ENCODE results near the gene COL12A1. TPM values are rescaled to one million over a fixed set of nuclear protein-coding genes. Genes with fewer than 3 reads are reported as not detected.

Gene COL12A1
- total RNA-seq, 6 experiments from 2014 or later: 1.1 to 4.4 (median 3.0) TPM

DNA sequence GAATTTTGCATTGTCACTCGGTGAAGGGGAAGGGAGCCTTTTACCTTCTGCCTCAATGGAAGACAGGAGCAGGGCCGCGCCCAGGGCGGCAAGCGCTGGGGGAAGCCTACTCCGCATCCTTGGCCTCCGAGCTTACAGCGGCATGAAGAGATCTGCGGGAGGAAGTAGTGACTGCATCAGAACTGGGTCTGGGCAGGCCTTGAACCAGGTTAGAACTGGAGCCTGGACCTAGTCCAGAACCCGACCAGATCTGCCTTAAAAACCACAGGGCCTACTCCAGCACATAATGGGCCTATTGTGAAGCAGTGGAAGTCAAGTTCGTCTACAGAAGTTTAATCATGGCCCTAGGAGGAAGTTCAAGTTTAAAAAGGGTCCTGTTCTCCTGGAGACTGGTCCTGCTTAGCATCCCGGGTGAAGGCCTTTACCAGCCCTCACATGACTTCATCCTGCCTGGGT is 3.1 kb downstream of the COL12A1 start:
- intact Hi-C loops (cut with DNase I): no loop called here
- no peak for DNase-seq

DNA sequence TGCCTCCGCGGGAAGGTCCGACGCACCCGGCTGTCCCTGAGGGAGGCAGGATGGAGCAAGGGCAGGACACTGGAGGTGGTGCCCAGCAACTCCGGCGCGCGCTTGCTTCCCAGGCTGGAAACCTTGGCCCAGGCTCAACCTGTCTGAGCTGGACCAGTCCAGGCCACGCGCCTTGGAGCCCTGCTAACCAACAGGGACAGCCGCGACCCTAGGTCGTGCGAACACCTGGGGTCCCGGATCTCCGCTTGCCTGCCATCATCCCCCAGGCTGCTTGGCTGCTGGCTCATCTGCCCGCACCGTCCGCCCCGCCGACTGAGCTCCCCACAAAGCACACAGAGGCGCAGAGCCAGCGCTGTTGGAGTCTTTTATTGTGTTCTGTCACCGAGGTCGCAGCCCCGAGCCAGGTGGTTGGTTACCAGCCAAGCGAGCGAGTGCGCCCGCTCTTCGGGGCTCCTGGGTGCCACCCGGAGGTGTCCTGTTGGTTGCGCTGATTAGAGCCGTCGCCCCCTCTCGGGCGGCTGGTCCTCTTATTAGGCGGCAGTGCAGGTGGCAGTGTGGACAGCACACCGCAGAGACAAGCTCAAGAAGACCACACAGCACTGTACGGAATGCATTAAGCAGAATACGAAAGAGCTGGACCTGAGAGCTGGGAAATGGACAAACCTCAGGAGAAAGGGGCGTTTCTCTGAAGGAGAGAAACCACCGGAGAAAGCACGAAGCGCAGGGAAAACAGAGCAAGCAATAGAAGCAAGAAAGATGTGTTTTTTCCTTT is 3.8 kb downstream of the COL12A1 start:
- WGBS (ENCODE audit: insufficient coverage, low coverage, low lambda C conversion rate, missing lambda C conversion rate): 4% methylated on average over 16 of the region's 46 CpGs

More for the DNA sequence above, 3.1 kb downstream of the COL12A1 start:
- Histone ChIP-seq H3K9me3 (no peaks in the 10 kb centered on the region), H3K4me3 (no peak overlapping the region), H3K4me1 (peaks cover 0 to 30% (median 3%) of the 10 kb centered on the region in 4 donors), H3K36me3 (no peaks in the 10 kb centered on the region), H3K27ac (no peak overlapping the region), H3K27me3 (peaks cover 7 to 44% of the 10 kb centered on the region in 2 donors)
- TF ChIP-seq POLR2A (IDR thresholded peaks at IDR 0.05): no peak
- TF ChIP-seq, protein P1, sequence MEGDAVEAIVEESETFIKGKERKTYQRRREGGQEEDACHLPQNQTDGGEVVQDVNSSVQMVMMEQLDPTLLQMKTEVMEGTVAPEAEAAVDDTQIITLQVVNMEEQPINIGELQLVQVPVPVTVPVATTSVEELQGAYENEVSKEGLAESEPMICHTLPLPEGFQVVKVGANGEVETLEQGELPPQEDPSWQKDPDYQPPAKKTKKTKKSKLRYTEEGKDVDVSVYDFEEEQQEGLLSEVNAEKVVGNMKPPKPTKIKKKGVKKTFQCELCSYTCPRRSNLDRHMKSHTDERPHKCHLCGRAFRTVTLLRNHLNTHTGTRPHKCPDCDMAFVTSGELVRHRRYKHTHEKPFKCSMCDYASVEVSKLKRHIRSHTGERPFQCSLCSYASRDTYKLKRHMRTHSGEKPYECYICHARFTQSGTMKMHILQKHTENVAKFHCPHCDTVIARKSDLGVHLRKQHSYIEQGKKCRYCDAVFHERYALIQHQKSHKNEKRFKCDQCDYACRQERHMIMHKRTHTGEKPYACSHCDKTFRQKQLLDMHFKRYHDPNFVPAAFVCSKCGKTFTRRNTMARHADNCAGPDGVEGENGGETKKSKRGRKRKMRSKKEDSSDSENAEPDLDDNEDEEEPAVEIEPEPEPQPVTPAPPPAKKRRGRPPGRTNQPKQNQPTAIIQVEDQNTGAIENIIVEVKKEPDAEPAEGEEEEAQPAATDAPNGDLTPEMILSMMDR (IDR thresholded peaks at IDR 0.05): no peak
- no peak for ATAC-seq
- WGBS (ENCODE audit: insufficient coverage, low coverage, low lambda C conversion rate, missing lambda C conversion rate): 19% methylated on average over 10 of the region's 12 CpGs

DNA sequence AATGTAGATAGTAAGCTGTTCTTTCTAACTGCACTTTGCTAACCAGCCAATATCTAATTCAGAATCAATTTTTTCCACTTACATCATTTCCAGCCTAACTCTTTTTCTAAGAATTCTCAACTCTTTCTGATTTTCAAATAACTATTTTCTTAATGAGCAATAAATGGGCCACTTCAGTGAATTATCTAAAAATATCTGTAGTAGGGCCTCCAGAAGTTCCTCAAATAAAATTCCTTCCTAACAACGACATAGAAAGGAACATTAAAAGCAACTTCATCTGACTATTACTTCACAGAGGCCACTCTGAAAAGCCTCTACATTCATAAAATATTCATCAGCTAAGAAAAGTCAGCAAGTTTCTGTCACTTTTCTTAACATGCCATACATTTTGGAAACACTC is 4.8 kb downstream of the COL12A1 start:
- no peak overlapping the region for H3K4me3 ChIP-seq
- H3K27me3 ChIP-seq: peaks cover 1 to 34% of the 10 kb centered on the region in 2 donors
- DNase-seq (no peak), ATAC-seq (no peak)
- intact Hi-C loops (cut with DNase I): no loop called here
- no peaks in the 10 kb centered on the region for H3K9me3 ChIP-seq
- WGBS (ENCODE audit: insufficient coverage, low coverage, low lambda C conversion rate, missing lambda C conversion rate): 11% methylated on average over 1 of the region's 1 CpG
- TF ChIP-seq POLR2A (IDR thresholded peaks at IDR 0.05): no peak
- TF ChIP-seq, protein P1 (IDR thresholded peaks at IDR 0.05): no peak
- H3K27ac ChIP-seq: no peak overlapping the region
- no peaks in the 10 kb centered on the region for H3K36me3 ChIP-seq
- H3K4me1 ChIP-seq: peaks cover 0 to 16% (median 3%) of the 10 kb centered on the region in 4 donors

More for the DNA sequence above, 3.8 kb downstream of the COL12A1 start:
- Histone ChIP-seq H3K36me3 (no peaks in the 10 kb centered on the region), H3K27ac (no peak overlapping the region), H3K27me3 (peaks cover 7 to 44% of the 10 kb centered on the region in 2 donors), H3K4me1 (peaks cover 0 to 25% (median 3%) of the 10 kb centered on the region in 4 donors), H3K4me3 (no peak overlapping the region), H3K9me3 (no peaks in the 10 kb centered on the region)
- intact Hi-C loops (cut with DNase I): no loop called here
- no peak for DNase-seq
- peak; percentile 15 to 43 (median 26) for ATAC-seq
- TF ChIP-seq, protein P1 (IDR thresholded peaks at IDR 0.05): no peak
- no peak for TF ChIP-seq POLR2A (IDR thresholded peaks at IDR 0.05)

DNA sequence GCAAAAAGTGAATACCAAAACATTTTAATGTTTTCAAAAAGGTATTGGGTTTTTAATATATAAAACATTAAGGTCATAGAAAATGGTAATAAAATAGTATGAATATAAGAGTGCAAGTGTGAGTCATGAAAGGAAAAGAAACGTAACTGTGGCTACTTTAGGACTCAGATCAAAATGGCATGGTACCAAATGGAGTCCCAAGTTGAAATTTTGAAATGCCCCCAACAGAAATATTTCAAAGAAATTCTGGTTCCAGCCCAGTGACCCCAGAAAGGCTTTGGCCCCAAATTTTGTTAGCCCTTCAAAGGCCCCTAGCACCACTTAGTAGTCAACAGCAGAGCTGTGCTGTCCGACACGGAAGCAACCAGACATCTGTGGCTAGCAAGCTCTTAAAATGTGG is 6.0 kb downstream of the COL12A1 start:
- DNase-seq (no peak), ATAC-seq (no peak)
- Histone ChIP-seq H3K27me3 (peaks cover 0 to 23% of the 10 kb centered on the region in 2 donors), H3K4me3 (no peak overlapping the region), H3K27ac (no peak overlapping the region), H3K4me1 (peaks cover 0 to 7% (median 3%) of the 10 kb centered on the region in 4 donors), H3K9me3 (no peaks in the 10 kb centered on the region), H3K36me3 (no peaks in the 10 kb centered on the region)
- intact Hi-C loops (cut with DNase I): no loop called here
- no peak for TF ChIP-seq POLR2A (IDR thresholded peaks at IDR 0.05)
- TF ChIP-seq, protein P1 (IDR thresholded peaks at IDR 0.05): no peak
- WGBS (ENCODE audit: insufficient coverage, low coverage, low lambda C conversion rate, missing lambda C conversion rate): 100% methylated on average over 1 of the region's 3 CpGs

Data from right lobe of liver (tissue), 6 donors.